Ecto neural progenitor cell (in vitro differentiated cells): ENCODE measurements around the gene PRKCA.
A peak's percentile ranks its signal among the peaks of the same experiment; 100 is the strongest.

Experiments
- DNase-seq: peaks from one replicate; pipeline ENCODE4 v3.0.0-alpha.2; 2018; ENCODE audit warnings: low spot score

Gene PRKCA

DNA sequence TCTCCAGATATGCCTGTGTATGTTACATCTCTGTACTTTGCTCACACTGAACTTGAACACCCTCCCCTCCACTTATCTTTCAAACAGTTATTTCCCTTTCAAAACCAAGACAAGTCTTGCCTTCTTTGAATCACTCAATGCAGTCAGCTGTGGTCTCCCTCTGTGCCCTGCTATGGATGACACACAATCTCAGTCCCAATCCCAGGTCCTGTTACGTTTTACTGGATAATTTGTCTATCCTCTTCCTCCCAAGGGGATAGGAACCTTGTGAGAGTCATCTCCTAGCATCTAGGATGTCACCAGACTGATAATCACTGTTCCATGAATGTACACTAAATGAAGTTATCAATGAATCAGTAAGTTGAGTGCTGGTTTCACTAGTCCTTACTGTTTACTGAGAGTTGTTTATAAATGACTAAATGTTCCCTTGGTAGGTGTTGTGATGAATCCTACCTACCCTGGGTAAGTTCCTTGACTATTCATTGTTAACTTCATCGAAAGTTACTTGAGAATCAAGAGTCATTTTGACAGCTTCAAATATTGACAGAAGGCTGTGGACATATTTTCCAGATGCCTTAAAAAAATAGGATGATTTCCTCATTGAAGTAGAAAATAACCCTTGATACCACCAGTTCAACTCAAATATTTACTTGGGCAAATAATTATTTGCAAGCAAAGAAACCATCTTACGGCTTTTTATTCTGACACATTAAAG, 244.9 kb downstream of the PRKCA start:
- no peak for DNase-seq

DNA sequence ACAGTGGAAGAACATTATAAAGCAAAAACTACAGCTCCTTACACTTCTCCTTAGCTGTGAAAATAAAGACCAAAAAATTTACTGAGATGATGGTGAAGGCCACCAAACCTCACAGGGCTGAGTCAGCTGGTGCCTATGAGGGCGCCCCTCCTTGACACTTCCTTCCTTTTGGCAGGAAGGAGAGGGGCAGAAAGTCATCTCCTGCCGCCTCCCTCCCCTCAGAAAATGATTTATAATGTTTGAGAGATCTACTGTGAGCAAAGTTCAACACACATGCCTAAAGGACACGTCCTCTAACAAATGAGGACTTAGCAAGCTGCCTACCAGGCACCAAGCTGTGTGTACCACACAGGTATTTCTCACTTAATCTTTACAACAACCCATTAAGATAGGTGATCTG, 245.7 kb downstream of the PRKCA start:
- no peak for DNase-seq

DNA sequence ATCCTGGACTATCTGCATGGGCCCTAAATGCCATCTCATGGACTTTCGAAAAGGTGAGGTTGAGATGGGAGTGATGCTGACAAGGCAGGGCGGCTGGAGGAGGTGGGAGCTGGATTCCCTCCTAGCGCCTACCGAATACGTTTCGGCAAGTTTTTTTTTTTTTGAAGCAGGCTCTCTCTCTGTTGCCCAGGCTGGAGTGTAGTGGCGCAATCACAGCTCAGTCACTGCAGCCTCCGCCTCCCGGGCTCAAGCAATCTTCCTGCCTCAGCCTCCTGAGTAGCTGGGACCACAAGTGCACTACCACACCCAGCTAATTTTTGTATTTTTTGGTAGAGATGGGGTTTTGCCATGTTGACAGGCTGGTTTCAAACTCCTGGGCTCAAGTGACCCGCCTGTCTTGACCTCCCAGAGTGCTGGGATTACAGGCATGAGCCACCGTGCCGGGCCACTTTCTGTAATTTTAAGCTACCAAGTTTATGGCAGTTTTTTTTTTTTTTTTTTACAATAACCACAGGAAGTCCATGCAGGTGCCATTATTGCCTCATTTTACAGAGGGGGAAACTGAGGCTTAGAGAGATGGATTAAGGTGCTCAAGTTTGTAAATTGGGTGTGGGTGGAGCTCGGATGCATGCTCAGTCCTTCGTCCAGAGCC, 246.4 kb downstream of the PRKCA start:
- peak; percentile 44 for DNase-seq

DNA sequence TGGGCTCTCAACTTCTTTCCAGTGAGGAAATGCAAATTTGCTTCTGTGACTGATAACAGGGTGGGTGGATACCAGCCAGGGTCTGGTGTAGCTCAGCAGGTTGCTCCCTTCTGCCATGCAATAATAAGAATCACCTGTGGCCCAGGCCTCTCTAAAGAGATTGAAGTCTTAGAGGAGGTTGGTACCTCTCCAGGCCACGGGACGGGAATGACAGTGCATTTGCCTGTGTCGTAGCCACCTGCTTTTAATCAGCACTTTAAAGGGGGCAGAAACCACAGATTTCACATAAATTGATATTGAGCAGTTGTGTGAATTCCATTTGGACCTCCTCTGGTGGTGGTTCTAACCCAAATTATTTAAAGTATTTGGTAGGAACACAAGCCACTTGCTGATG, 246.9 kb downstream of the PRKCA start:
- DNase-seq, result no peak

DNA sequence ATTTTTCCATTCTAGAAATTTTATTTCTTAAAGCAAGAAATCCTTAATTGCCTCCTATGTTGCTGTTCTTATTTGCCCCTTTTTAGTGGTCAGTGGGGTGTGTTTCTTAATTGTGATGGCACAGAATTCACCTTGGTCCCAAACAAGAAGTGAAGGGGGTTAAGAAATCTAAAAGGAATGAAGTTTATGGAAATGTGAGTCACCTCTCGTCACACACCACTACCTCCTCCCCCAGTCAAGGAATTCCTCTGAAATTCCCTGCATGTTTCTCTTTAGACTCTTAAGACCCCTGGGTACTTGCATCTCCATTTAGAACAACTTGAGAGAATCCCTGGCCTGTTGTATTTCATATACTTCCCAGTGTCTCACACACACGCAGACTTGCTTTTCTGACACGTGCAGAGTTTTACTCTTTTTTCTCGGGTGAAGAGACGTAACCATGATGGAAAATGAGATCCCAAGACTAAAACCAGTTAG, 247.4 kb downstream of the PRKCA start:
- no peak for DNase-seq

DNA sequence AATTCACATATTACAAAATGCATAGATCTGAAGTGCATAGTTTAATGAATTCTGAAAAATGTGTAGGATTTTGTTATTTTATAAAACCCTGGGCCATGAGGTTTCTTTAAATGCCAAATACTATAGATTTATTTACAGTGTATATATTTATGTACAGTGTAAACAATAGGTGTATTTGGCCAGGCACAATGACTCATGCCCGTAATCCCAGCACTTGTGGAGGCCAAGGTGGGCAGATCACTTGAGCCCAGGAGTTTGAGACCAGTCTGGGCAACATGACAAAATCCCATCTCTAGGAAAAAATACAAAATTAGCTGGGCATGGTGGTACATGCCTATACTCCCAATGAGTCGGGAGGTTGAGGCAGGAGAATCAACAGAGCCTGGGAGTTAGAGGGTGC, 249.4 kb downstream of the PRKCA start:
- no peak for DNase-seq

DNA sequence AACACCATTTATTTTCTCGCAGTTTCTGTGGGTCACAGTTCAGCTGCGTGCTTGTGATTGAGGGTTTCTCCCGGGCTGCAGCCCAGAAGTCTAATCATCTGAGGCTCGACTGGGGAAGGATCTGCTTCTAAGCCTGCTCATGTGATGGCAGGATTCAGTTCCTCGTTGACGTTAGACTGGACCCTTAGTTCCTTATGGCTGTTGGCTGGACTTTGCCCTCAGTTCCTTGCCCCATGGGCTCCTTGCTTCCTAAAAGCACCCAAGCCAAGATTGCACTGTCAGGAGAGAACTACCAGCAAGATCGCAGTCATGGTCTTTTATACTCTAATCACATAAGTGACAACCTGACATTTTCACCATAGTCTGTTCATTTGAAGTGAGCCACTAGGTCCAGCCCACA, 250.0 kb downstream of the PRKCA start:
- no peak for DNase-seq

DNA sequence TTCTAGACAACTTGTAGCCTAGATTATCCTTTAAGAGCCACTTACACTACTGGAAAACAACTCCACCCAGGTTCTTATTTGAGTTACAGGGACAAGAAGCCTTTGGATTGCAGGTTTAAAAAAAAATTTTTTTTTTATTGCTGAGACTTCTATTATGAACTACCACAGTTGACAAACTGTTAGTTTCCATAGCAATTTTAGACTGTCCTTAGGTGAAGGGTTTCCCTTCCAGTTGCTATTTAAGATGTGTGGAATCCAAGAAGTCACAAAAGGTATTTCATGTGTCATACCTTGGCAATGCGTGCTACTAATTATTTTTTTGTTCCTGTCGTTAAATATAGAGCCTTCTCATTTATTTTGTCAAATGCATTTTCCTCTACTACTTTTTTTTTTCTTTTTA, 253.2 kb downstream of the PRKCA start:
- DNase-seq, result no peak

DNA sequence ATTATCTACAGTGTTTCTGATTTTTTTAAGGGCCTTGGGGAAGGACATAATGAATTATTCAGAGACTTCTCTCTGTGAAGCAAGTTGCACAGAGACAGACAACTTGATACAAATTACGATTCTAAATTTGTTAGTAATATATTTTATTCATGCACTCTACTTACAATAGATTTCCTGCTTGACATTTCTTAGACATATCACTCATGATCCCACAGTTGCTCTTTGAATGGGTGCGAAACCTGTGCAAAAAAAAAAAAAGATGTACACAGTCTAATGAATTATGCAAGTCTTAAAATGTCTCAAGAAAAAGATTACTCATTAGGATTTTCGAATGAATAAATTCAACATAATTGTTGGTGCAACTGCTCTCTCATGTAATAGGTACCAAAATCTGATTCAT, 254.8 kb downstream of the PRKCA start:
- no peak for DNase-seq

DNA sequence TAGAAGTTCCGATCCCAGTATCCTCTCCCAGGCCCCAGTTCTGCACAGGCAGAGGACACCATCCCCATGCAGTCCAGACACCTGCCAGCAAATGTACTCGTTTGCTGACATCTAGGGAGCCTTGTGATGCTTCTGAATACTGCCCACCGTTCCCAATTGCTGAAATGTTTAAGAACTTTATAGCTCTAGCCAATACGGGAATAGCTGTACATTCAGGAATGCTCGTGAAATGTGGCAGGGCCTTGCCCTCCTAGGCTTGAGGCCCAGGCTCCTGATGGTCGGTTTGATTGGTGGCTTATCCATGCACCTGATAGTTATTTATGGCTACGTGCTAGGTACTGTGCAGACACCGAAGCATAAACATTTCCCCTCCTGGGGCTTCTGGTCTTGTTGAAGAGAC, 255.5 kb downstream of the PRKCA start:
- no peak for DNase-seq

DNA sequence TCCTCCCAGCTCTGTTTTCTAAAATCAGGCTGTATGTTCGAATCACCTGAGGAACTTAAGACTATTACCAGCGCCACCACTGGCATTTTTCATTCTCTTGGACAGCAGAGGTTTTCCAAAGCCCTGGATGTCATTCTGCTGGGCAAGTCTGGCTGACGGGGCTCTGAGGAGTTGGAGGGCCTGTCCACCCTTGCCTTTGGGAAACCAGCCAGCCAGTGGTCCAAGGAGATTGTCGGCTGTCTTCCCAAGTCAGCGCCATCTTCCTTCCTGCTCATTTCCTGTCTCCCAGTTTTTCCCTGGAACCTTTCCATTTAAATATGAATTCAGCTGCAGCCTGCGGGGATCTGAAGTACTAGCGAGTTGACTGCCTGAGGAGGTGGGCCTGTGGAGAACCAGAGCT, 258.3 kb downstream of the PRKCA start:
- no peak for DNase-seq

DNA sequence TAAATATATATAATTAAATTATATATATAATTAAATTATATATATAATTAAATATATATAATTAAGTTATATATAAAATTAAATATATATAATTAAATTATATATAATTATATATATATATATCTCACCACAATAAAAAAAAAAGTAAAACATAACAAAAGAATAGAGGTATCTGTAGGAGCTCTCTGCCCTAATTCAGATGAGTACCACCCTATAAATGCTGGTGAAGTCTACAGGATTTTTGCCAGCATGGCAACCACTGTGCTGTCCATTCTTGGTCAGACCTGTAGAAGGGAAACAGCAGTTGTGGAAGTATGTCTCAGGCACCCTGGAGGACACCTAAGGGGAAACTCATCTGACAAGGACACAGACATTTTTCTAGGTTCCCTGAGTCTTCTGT, 259.7 kb downstream of the PRKCA start:
- no peak for DNase-seq

DNA sequence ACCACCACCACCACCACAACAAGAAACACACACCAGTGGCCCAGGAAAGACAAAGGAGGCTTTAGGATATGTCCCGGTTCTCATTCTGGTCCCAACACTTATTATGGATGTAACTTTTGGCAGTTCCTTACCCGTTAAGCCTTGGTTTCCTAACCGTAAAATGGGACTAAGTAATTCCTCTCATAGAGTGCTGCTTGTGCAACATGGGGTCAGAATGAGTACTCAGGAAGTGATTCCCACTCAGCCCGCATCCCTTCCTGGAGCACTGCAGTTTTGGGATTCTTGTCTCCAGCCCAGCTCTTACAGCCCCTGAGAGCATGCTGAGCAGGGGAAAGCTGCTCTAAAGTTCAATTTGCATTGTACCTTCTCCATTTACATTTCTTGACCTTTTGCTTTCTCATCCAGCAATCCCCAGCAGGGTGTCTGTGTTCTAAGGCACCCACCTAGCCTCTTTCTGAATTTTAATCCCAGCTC, 262.6 kb downstream of the PRKCA start:
- peak; percentile 53 for DNase-seq

DNA sequence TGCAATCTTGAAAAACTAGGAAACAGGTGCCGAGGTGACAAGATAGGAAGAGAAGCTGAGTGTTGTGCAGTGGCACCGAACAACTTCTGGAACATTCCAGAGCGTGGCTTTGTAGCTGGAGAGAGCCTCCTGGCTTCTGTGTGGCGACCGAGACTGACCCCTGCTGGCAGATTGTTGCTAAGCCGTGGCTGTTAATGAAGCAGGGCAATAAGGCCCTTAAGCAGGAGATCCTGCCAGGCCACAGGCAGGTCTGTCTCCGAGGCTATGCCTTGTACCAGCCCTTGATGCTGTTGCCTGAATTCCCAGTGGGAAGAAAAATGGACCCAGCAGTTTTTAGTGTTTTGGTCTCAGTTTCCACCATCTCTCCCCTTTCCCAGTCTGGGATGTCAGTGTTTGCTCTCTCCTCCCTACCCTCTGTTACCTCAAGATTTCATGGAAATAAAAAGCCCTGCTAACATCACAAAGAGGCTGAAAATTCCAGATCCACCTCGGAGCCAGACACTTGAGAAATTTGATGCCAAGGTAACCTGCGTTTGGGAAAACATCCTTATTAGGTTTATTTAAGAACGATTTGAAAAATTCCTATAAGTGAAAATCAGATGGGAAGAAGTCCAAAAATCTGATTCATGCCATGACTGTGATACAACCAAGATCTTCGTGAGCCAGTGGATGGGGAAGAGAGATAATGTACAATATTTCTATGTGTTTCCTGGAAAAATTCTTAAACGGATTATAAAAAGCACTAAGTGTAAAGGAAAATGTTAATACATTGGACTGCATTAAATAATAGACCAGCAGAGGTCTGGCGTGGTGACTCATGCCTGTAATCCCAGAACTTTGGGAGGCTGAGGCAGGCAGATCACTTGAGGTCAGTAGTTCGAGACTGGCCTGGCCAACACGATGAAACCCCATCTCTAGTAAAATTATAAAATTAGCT, 265.1 kb downstream of the PRKCA start:
- peak; percentile 81 for DNase-seq

DNA sequence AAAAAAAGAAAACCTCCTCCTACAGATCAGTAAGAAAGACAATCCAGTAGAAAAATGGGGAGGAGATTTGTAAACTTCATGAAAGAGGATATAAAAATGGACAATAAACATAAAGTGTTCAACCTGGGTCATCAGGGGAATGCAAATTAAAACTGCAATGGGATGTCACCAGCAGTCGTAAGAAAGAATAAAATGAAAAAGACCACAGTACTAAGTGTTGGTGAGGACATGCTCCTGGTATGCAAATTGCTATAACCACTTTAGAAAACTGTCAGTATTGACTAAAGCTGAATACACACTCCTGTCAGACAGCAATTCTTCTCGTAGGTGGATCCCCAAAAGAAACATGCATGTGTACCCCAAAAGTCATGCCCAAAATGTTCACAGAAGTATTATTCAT, 267.2 kb downstream of the PRKCA start:
- no peak for DNase-seq

DNA sequence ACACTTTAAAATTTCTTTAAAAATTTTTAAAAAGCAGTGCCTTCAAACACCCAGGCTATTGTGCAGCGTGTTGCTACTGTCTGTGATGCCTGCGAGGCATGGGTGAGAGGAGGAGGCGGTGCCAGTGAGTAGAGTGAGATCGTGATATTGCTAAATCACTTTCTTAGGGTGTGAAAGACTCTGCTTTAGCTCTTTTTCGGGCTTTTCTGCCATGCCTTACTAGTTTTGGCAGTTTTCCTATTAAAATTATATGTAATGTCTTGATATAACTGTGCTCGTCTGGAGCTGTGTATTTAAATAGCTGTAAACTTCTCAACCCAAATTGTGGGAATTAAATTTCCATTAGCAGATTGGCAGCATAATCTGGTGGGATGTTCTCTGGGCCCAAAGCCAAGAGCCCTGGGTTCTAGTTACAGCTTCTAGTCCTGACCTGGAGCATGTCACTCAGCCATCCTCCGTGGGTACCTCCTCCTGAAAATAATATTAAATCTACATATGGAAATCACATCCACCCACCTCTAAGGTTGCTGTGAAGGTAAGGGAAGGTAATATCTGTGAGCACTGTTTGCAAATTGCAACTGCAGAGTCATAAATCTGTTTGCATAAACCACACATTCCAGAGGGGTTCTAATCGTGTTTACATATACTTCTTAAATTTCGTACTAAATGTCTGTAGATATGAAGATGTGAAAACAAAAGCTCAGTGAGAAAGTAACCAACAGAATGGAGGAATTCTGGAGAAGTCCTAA, 268.2 kb downstream of the PRKCA start:
- no peak for DNase-seq

DNA sequence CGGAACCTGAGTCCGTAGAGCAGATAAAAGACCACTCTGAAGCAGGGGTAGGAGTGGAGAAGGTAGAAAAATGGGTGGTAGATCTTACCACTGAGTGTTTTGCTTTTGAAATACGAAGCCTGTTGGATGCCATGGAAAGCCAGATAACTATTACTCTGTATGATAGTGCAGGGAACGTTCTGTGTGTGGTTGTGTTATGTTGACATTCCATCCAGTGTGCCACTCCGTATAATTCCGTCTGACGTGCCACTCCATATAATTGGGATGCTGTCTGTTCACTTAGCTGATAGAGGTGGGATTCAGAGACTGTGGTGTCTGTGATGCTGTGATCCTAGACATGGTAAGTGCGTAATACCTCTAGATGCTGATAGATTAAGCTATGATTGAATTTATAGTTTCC, 269.3 kb downstream of the PRKCA start:
- DNase-seq, result no peak

DNA sequence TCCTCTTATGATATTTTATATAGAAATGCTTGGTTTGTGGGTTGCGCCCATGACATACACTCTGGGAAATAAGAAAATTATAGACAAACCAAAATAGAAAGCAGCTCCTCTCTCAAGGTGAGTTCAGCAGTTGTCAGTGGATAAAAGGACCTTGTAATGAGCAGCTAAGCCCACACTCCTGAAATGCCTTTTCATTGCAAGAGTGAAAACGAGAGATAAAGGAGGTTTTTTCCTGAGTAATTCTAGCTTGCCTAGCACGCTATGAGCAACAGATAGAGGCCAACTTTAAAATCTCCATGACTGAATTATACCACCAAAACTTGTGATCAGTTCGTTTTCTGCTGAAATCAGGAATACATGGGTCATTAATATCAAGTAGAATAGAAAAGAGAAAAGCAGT, 270.7 kb downstream of the PRKCA start:
- no peak for DNase-seq

DNA sequence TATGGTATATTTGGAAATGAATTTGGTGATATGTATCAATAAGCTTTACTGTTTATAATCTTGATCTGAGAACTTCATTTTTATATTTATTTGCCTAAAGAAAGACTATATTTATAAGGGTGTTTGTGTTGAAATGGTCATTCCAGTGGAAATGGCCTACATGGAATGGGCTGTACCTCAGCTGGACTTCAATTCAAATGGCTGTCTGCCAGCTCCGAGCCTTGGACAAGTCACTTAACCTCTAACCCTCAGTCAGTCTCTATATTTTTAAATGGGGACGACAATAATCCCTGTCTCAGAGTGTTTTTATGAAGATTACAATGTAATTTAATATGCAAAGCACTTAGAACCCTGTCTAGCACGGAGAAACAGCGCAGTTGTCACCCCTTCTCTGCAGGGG, 271.7 kb downstream of the PRKCA start:
- no peak for DNase-seq

DNA sequence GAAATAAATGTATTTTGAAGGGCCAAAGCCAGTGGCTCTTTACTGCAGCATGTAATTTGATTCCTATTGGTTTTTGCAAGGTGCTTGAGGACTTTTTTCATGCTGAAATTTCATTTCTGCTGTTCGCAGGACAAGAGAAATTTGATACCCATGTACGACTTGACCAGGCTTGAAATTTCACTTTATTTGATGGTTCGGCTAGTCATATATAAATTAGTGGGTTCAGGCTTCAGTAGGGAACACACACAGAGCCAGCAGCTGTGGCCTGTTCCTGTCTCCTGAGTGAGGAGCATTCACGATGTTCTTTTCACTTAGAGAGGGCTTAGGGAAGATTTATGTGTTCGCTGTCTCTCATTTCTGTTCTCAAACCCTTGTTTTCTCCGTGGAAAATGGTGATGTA, 274.1 kb downstream of the PRKCA start:
- DNase-seq, result no peak

DNA sequence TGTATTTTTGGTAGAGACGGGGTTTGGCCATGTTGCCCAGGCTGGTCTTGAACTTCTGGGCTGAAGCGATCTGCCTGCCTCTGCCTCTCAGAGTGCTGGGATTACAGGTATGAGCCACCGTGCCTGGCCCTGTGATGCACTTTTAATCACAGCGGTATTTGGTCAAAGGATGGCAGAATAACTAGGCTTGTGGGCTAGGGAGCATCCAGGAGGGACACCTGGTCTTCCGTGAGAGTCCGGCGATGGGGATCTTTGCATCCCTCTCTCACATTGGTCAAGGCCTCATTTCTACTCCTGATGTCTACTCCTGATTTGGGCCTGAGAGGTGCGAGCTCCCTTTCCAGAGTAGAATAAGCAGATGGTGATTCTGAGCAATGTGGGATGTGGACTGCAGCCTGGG, 274.6 kb downstream of the PRKCA start:
- no peak for DNase-seq
